Measurements from ENCODE around the gene FAM20C.

FAM20C gene

GRCh38 chr7:159370-160270 is 32.8 kb upstream of the FAM20C start:
- no peak for DNase-seq (ENCODE audit: low spot score)

DNA sequence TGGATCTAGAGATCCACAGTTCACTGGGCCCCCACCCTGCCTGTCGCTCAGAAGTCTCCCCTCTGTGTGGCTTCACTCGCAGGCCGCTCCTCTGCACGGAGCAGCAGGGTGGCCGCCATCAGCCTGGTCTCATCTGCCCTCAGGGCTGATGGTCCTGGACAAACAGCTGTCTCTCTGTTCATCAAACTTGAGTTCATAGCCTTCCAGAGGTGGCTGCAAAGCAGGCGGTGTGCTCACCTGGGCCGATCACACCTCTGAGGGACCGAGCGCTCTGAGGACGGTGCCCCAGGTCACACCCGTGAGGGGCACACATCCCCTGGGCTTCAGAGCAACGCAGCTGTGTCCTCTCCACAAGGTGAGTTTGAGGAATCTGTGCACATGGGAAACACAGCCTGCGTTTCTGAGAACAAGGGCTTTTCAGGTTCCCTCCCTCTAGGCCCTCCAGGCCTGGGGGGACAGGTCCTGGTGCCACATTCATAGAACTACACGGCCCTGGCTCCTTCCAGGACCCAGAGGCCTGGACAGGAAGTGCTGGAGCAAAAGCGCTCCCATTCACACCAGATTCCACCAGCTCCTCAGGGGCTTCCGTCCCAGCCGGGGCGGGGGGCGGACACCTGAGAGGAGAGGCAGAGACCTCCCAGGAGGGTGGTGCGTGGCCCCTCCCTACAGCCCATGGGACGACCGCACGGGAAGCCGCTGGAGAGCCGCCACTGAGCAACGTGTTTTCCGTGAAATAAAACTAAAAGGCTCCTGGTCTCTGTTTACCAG is 31.2 kb upstream of the FAM20C start:
- no peak for DNase-seq (ENCODE audit: low spot score)

- DNase-seq (ENCODE audit: low spot score): peak; percentile 63
Measured at GRCh38 chr7:162632-163297, 29.6 kb upstream of the FAM20C start.

DNA sequence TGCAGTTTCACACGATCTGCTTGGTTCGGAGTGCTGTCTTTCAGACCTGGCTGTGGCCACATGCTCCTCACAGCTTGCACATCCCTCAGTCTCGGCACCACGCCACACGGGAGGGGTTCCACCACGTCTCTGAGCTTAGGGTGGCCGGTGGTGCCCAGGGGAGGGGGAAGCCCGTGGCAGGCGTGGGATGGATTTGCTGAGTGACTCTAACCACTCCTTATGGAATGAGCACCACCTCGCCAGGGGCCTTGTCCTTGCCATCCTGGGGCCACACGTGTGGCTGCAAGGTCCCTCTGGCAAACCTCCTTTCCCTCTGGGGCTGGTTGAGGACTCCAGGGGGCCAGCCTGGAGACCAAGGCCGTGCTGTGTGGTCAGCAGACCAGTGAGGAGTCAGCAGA is 29.1 kb upstream of the FAM20C start:
- DNase-seq (ENCODE audit: low spot score): peak; percentile 8

DNA sequence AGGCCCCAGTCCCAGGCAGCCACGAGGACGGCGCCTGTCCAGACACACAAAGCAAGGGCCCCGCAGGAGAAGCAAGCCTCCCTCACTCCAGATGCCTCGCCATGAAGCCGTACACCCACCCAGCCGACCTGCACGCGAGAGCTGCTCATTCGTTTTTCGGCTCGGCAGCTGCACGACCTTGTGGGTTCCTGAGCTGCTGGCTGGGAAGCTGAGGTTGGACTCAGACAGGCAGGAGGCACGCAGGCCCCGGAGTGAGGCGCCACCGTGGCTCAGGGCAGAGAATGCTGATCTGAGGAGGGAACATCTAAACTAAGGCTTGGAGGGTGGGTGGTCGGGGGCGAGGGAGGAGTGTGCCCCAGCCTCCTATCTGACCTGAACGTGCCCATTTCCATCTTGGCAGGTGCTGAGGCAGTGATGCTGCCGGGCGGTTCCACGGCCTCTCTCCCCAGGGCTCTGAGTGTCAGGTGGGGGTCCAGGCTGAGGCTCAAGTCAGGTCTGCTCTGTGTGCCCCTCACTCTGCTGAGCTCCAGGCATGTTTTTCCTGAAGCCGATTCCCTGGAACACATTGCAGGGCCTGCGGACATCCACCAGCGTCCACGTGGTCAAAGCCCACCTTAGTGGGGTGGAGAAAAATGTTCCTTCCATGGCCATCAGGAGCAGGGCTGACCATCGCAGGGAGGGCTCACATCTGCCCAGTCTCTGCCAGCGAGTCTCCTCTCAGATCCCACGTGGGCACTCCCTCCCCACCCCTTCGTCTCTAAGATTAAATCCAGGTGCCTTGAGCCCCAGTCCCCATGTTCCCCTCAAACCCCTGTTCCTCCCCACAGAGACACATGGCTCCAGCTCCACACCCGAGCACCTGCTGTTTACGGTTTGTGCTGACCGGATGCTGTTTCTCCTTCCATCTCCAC is 28.1 kb upstream of the FAM20C start:
- DNase-seq (ENCODE audit: low spot score): no peak

- no peak for DNase-seq (ENCODE audit: low spot score)
Measured at GRCh38 chr7:164882-165660, 27.3 kb upstream of the FAM20C start.

GRCh38 chr7:165661-166337 is 26.6 kb upstream of the FAM20C start:
- no peak for DNase-seq (ENCODE audit: low spot score)

DNA sequence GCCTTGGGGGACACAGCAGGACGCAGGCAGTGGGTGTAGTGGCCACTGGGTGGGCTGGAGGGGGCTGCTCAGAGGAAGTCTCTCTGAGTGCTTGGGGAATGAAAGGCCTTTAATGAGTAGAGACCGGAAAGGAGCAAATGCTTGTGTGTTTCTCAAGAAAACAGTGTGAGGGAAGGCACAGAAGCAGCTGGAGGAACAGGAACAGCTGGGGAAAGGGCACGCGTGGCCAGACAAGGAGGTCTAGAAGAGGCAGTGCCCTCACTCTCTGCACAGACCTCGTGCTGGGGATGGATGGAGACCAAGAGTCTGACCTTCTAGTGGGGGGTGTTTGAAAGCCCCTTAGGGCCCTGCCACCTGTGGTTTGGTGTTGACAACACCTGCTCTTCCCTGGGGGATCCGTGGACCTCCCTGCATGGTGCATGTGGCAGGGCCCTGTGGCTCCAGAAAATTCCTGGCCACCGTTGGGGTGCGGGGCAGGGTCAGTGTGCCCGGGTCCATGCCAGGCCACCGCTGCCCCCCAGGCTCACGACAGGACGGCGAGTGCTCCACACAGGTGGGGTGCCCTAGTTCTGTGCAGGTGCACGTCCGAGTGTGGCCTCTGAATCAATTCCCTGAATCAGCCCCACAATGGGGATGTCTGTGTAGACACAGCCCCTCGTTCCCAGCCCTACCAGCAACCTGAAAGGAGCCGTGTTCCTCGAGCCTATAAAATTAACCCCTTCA is 25.9 kb upstream of the FAM20C start:
- DNase-seq (ENCODE audit: low spot score): no peak

DNA sequence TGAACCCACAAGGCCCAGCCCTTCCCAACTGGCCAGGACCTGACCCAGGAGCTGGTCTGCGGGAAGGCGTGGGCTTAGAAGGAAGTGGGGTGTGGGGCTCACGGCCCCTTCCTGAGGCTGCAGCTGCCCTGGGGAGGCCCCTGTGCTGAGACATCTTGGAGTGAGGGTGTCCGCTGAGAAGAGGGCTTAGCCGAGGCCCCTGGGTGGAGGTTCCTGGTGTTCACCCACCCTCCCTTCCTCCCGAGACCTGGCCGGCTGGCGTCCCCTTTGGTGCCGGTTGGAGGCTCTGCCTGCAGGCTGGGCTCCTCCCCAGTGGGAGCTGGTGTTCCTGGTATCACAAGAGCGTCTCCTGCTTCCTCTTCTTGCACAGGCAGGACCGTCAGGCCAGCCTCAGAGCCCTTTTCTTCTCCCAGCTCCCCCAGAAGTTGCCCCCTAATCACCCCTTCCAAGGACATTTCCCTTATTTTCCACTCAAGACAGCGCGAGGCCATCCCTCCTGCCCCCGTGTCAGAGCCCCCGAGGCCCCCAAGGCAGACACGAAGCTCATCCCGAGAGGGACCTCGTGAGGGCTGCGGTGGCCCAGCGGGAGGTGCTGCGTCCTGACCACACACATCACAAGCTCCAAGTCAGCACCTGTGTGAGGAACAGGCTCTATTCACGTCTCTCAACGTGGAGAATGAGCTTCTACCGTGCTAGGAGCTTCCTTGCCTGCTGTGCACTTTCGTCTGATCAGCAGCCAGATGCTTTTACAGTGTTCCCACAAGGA is 25.1 kb upstream of the FAM20C start:
- no peak for DNase-seq (ENCODE audit: low spot score)

DNA sequence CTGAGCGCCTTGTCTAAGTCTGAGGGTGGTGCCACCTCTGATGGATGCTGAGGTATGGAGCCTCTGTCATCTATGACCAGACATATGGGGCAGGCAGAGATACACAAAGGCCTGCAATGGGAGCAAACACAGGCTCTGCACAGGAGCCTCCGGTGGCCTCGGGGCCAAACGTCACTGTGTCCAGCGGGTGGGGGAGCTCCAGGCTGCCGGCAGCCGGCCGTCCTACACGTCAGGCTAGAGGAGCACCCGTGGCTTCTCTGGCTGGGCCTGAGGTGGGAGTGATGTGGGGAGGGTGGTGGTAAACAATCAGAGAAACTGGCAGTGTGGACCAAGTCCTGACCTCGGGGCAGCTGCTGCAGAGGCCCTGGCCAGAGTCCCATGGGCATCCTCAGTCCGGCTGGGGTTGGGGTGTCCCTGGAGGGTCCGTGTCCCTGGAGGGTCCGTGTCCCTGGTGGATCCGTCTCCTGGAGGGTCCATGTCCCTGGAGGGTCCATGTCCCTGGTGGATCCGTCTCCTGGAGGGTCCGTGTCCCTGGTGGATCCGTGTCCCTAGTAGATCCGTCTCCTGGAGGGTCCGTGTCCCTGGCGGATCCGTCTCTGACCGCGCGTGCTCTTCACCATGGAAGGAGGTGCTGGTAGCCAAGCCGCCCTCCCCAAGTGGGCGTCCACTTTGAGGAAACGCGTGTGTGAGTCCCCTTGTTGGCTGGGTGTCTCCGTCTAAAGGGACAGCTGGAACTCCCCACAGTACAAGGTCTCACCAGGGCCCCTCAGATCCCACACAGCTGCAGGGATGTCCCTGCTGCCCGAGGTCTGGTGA is 24.2 kb upstream of the FAM20C start:
- no peak for DNase-seq (ENCODE audit: low spot score)

GRCh38 chr7:169276-170172 is 22.8 kb upstream of the FAM20C start:
- no peak for DNase-seq (ENCODE audit: low spot score)

DNA sequence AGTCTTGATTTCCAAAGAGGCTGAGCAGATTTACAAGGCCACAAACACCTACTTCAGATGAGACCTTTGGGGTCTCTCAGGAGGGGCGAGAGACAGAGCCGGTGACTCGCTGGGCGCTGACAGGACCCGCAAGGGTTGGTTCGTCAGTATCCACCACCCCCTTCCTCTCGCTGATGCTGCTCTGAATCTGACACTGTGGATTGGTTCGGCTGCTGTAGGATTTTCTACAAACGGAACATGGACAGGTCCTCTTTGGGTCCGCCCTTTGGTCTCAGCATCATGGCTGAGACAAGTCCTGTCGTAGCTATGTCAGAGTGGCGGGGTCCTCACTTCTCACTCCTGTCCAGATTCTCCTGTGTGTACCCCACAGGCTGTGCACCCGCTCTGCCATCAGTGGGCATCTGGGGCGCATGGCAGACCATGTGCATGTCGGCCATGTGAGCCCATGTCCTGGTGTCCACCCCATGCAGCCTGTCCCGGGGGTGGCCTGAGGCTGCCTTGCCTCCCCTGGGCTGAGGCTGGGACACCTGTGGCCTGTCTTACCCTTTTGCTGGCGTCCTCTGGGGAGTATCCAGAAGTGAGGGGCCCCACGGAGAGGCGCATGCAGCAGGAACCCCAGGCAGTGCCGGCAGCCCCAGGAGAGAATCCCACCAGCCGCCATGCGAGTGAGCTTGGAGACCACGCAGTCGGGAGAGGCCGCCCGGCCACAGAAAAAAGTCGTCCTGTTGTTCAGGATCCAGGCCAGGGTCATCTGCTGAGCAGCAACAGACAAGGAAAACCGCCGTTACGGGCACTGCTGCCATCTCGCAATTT is 21.6 kb upstream of the FAM20C start:
- no peak for DNase-seq (ENCODE audit: low spot score)

DNA sequence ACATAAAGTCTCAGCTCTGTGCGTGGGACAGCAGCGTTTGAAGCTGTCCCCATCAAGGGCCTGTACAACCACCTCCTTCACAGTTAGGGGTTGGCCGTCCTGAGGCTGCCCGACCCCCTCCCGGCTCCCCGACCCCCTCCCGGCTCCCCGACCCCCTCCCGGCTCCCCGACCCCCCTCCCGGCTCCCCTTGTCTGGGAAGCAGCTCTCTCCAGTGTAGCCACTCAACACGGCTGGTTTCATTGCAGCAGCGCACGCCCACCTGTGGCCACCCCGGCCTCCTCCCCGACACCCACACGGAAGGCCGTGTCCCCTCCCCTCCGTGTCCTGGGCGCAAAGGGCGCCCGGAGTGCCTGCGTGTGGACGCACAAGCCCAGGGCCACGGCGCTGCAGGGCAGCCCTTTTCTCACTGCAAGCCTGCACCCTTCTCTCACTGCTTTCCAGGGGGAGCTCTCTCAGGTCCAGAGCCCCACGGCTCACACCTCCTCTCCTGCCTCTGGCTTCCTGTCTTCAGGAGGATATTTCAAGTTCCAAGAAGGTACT is 20.9 kb upstream of the FAM20C start:
- no peak for DNase-seq (ENCODE audit: low spot score)

DNA sequence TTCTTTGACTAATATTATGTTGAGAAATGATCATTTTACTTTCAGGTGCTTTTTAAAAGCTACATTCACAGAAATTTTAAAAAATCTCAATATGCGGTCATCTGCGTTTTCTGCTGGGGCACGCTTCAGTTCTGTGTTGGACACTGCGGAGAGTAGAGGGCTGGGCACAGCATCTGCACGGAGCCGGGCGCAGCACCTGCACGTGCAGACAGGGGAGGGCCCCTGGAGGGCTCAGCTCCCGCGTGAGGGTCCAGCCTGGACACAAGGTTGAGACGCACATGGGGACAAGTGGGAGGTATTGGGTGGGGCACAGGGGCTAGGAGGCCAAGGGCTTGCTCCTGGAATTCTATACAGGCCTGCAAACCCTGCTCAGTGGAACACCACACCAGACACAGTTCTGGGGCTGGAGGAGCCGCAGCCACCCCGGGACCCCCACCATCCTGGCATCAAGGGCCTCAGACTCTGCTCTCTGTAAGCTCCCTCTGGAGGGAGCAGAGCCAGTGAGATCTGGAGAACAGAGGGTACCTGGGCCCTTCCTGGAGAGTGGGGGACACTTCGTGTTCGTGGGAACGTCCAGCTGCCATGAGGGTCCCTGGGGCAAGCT is 20.4 kb upstream of the FAM20C start:
- no peak for DNase-seq (ENCODE audit: low spot score)

GRCh38 chr7:173209-173918 is 19.0 kb upstream of the FAM20C start:
- no peak for DNase-seq (ENCODE audit: low spot score)
